ENCODE measurements around the gene CARMIL3.

DNA sequence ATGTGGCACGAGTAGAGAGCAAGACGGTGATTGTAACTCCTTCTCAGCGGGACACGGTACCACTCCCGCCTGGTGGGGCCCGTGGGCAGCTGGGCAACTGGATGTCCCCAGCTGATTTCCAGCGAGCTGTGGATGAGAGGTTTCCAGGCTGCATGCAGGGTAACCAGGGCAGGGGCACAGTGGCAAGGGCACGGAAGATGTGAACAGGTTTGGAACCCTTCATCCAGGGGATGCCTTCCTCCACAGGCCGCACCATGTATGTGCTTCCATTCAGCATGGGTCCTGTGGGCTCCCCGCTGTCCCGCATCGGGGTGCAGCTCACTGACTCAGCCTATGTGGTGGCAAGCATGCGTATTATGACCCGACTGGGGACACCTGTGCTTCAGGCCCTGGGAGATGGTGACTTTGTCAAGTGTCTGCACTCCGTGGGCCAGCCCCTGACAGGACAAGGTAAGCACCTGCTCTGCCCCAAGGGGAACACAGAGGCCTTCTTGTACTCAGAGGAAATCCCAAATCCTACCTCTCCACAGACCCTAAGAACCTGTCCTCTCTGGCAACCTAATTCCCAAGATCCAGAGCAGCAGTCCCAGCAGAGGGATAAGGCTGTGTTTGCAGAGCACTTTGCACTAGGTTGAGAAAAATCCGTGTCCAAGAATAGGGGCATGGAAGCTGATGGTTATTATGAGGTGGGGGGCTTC, 46.6 kb downstream of the CARMIL3 start:
- TF ChIP-seq POLR2AphosphoS5 (IDR thresholded peaks at IDR 0.05; ENCODE audit: low read depth, low read length) (no peak), POLR2A (IDR thresholded peaks at IDR 0.05; ENCODE audit: low read depth, low read length) (no peak), TAF1 (IDR thresholded peaks at IDR 0.05; ENCODE audit: low read depth, low read length) (no peak), POU2F2 (IDR thresholded peaks at IDR 0.05; ENCODE audit: low read depth, low read length) (no peak)

Measured in GM12891 (cell line).